Measurements from ENCODE around the gene TMPRSS11A. TPM values are rescaled to one million over a fixed set of nuclear protein-coding genes. Genes with fewer than 3 reads are reported as not detected.

Gene TMPRSS11A, protein sequence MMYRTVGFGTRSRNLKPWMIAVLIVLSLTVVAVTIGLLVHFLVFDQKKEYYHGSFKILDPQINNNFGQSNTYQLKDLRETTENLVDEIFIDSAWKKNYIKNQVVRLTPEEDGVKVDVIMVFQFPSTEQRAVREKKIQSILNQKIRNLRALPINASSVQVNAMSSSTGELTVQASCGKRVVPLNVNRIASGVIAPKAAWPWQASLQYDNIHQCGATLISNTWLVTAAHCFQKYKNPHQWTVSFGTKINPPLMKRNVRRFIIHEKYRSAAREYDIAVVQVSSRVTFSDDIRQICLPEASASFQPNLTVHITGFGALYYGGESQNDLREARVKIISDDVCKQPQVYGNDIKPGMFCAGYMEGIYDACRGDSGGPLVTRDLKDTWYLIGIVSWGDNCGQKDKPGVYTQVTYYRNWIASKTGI
- total RNA-seq = not detected

DNA sequence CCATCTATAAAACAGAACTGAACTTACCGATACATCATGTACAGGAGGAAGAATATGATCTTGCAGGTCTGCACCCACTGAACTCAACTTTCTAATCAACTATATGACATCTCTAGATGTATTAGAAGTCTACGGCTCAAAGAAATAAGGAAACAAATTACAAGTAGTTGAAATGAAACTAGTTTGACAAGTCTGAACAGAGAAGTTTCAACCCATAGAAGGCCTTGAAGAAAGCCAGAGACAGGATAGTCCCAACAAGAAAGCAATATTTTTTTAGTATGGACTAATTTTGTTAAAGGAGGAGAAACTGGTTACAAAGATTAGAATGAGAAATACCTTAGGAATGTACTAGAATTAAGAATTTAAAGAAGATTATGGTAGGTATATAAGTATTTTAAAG is at the start of gene TMPRSS11A:
Gene TMPRSS11A, minus strand, starts transcription at position 138 of the 400 bp plus-strand sequence. Its CDS starts 100 bp downstream, at position 38.
- Mint-ChIP-seq H3K36me3 (ENCODE audit: insufficient read depth) (no peaks in the 10 kb centered on the region), H3K9me3 (no peaks in the 10 kb centered on the region), H3K27me3 (ENCODE audit: low read depth) (peaks cover 4% of the 10 kb centered on the region), H3K4me3 (no peak within 1 kb of the TSS), H3K4me1 (ENCODE audit: low read depth) (no peaks in the 10 kb centered on the region)
- DNase-seq (no peak), ATAC-seq (no peak)

DNA sequence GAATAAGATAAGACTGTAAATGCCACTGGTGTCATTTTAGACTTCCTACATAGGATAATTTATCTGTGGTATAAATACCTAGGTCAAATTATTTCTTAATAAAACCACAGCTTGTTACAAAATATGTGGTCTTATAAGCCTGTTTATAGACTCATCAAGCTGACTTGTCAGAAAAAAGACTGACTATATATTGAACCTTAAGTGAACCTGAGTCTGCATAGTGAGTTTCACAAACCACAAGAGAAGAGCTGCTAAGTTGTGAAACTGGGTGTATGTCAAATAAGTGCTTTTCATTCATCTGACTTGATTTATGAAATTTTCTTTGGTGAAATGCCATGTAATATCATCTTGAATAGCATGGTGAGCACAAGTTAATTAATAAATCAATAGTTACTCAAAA is 48.4 kb upstream of the TMPRSS11A start:
- Mint-ChIP-seq H3K4me1 (ENCODE audit: low read depth) (no peaks in the 10 kb centered on the region), H3K9me3 (no peaks in the 10 kb centered on the region), H3K27me3 (ENCODE audit: low read depth) (peaks cover 4% of the 10 kb centered on the region), H3K36me3 (ENCODE audit: insufficient read depth) (no peaks in the 10 kb centered on the region), H3K4me3 (no peak overlapping the region)
- DNase-seq (no peak), ATAC-seq (no peak)

- no peak overlapping the region for H3K4me3 Mint-ChIP-seq
- ATAC-seq (no peak), DNase-seq (no peak)
- peaks cover 4% of the 10 kb centered on the region for H3K9me3 Mint-ChIP-seq
- no peaks in the 10 kb centered on the region for H3K36me3 Mint-ChIP-seq (ENCODE audit: insufficient read depth)
- peaks cover 3% of the 10 kb centered on the region for H3K27me3 Mint-ChIP-seq (ENCODE audit: low read depth)
- H3K4me1 Mint-ChIP-seq (ENCODE audit: low read depth) = no peaks in the 10 kb centered on the region
These were observed 39.6 kb upstream of the TMPRSS11A start for GRCh38 chr4:68002906-68003305.

GRCh38 chr4:67996127-67996526 is 32.8 kb upstream of the TMPRSS11A start:
- DNase-seq = no peak
- H3K27me3 Mint-ChIP-seq (ENCODE audit: low read depth) = peaks cover 5% of the 10 kb centered on the region
- no peak overlapping the region for H3K4me3 Mint-ChIP-seq
- no peaks in the 10 kb centered on the region for H3K36me3 Mint-ChIP-seq (ENCODE audit: insufficient read depth)
- H3K4me1 Mint-ChIP-seq (ENCODE audit: low read depth) = peaks cover under 1% of the 10 kb centered on the region
- no peak for ATAC-seq
- H3K9me3 Mint-ChIP-seq = no peaks in the 10 kb centered on the region

- no peaks in the 10 kb centered on the region for H3K9me3 Mint-ChIP-seq
- H3K4me3 Mint-ChIP-seq = no peak overlapping the region
- no peaks in the 10 kb centered on the region for H3K27me3 Mint-ChIP-seq (ENCODE audit: low read depth)
- DNase-seq (no peak), ATAC-seq (no peak)
- H3K4me1 Mint-ChIP-seq (ENCODE audit: low read depth) = peaks cover 2% of the 10 kb centered on the region
- no peaks in the 10 kb centered on the region for H3K36me3 Mint-ChIP-seq (ENCODE audit: insufficient read depth)
These were observed 25.7 kb upstream of the TMPRSS11A start for GRCh38 chr4:67988991-67989390.

DNA sequence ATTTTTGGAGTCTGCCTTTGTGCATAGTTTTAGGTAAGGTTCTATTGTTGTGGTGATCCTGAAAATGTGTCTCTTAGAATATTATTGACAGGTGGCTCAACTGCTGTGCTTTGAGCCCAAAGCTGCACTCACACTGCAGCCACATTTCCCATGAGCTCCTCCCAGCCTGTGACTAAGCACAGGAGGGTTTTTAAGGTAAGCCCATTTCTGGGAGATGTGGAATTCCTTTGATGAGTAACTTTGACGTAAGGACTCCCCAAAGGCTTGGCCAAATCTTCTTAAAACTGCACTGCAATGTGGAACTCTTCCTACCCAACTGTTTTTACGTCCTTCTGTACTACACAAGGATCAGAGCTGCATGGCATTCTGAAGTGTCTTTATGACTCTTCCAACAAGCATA is 20.0 kb upstream of the TMPRSS11A start:
- Mint-ChIP-seq H3K9me3 (no peaks in the 10 kb centered on the region), H3K36me3 (ENCODE audit: insufficient read depth) (no peaks in the 10 kb centered on the region), H3K4me3 (no peak overlapping the region), H3K4me1 (ENCODE audit: low read depth) (no peaks in the 10 kb centered on the region), H3K27me3 (ENCODE audit: low read depth) (peaks cover 2% of the 10 kb centered on the region)
- ATAC-seq = no peak
- DNase-seq = no peak

- no peak for ATAC-seq
- Mint-ChIP-seq H3K4me1 (ENCODE audit: low read depth) (no peaks in the 10 kb centered on the region), H3K4me3 (no peak overlapping the region), H3K36me3 (ENCODE audit: insufficient read depth) (no peaks in the 10 kb centered on the region), H3K27me3 (ENCODE audit: low read depth) (peaks cover 4% of the 10 kb centered on the region), H3K9me3 (no peaks in the 10 kb centered on the region)
- DNase-seq = no peak
These were observed 17.2 kb upstream of the TMPRSS11A start for GRCh38 chr4:67980512-67980911.

DNA sequence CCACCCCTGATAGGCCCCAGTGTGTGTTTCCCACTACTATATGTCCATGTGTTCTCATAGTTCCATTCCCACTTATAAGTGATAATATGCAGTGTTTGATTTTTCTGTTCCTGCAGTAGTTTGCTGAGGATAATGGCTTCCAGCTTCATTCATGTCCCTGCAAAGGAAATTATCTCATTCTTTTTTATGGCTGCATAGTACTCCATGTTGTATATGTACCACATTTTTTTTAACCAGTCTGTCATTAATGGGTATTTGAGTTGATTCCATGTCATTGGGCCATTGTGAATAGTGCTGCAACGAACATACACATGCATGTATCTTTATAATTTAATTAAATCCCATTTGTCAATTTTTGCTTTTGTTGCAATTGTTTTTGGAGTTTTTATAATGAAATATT is 10.3 kb upstream of the TMPRSS11A start:
- Mint-ChIP-seq H3K4me3 (no peak overlapping the region), H3K27me3 (ENCODE audit: low read depth) (peaks cover 2% of the 10 kb centered on the region), H3K9me3 (peaks cover 12% of the 10 kb centered on the region), H3K36me3 (ENCODE audit: insufficient read depth) (no peaks in the 10 kb centered on the region), H3K4me1 (ENCODE audit: low read depth) (no peaks in the 10 kb centered on the region)
- DNase-seq = no peak
- ATAC-seq = no peak

DNA sequence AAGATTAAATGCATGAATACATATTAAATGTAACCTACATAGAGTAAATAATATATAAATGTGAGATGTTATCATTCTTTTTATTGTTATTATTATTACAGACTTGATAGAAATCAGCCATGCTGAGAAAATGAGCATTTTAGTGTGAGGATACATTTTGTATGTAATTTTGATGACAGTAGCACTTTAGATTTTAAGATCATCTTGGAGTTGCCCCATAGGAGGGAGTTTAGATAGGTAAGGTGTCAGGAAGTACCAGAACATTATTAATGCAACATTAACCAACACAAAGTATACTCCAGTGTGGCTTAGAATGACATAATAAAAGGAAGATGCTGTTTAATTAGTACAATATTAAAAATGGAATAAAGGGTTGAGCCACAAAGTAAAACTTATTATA is 8.4 kb downstream of the TMPRSS11A start:
- Mint-ChIP-seq H3K9me3 (peaks cover 6% of the 10 kb centered on the region), H3K4me3 (no peak overlapping the region), H3K27me3 (ENCODE audit: low read depth) (peaks cover 11% of the 10 kb centered on the region), H3K4me1 (ENCODE audit: low read depth) (no peaks in the 10 kb centered on the region), H3K36me3 (ENCODE audit: insufficient read depth) (no peaks in the 10 kb centered on the region)
- DNase-seq = no peak
- no peak for ATAC-seq

- ATAC-seq = no peak
- Mint-ChIP-seq H3K9me3 (peaks cover 9% of the 10 kb centered on the region), H3K36me3 (ENCODE audit: insufficient read depth) (no peaks in the 10 kb centered on the region), H3K27me3 (ENCODE audit: low read depth) (peaks cover 2% of the 10 kb centered on the region), H3K4me1 (ENCODE audit: low read depth) (no peaks in the 10 kb centered on the region), H3K4me3 (no peak overlapping the region)
- DNase-seq = no peak
These were observed 22.2 kb downstream of the TMPRSS11A start for GRCh38 chr4:67941074-67941473.

GRCh38 chr4:67940506-67940905 is 22.8 kb downstream of the TMPRSS11A start:
- Mint-ChIP-seq H3K4me1 (ENCODE audit: low read depth) (no peaks in the 10 kb centered on the region), H3K4me3 (no peak overlapping the region), H3K27me3 (ENCODE audit: low read depth) (peaks cover 2% of the 10 kb centered on the region), H3K9me3 (peaks cover 9% of the 10 kb centered on the region), H3K36me3 (ENCODE audit: insufficient read depth) (no peaks in the 10 kb centered on the region)
- DNase-seq (no peak), ATAC-seq (no peak)

DNA sequence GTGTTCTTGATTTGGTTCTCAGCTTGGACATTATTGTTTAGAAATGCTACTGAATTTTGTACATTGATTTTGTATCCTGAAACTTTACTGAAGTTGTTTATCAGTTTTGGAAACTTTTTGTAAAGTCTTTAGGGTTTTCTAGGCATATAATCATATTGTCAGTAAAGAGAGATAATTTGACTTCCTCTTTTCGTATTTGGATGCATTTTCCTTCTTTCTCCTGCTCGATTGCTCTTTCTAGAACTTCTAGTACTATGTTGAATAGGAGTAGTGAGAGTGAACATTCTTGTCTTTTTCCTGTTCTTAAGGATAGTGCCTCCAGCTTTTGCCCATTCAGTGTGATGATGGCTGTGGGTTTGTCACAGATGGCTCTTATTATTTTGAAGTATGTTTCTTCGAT is 24.1 kb downstream of the TMPRSS11A start:
- no peaks in the 10 kb centered on the region for H3K36me3 Mint-ChIP-seq (ENCODE audit: insufficient read depth)
- H3K27me3 Mint-ChIP-seq (ENCODE audit: low read depth) = peaks cover 2% of the 10 kb centered on the region
- H3K9me3 Mint-ChIP-seq = peaks cover 9% of the 10 kb centered on the region
- ATAC-seq = no peak
- no peaks in the 10 kb centered on the region for H3K4me1 Mint-ChIP-seq (ENCODE audit: low read depth)
- H3K4me3 Mint-ChIP-seq = no peak overlapping the region
- no peak for DNase-seq

GRCh38 chr4:67935888-67936287 is 27.4 kb downstream of the TMPRSS11A start:
- Mint-ChIP-seq H3K27me3 (ENCODE audit: low read depth) (peaks cover 4% of the 10 kb centered on the region), H3K36me3 (ENCODE audit: insufficient read depth) (no peaks in the 10 kb centered on the region), H3K4me3 (no peak overlapping the region), H3K4me1 (ENCODE audit: low read depth) (no peaks in the 10 kb centered on the region), H3K9me3 (peaks cover 9% of the 10 kb centered on the region)
- ATAC-seq (no peak), DNase-seq (no peak)

GRCh38 chr4:67934628-67935027 is 28.7 kb downstream of the TMPRSS11A start:
- Mint-ChIP-seq H3K27me3 (ENCODE audit: low read depth) (peaks cover 2% of the 10 kb centered on the region), H3K4me1 (ENCODE audit: low read depth) (no peaks in the 10 kb centered on the region), H3K4me3 (no peak overlapping the region), H3K36me3 (ENCODE audit: insufficient read depth) (no peaks in the 10 kb centered on the region), H3K9me3 (peaks cover 9% of the 10 kb centered on the region)
- ATAC-seq = no peak
- no peak for DNase-seq

GRCh38 chr4:67933755-67934154 is 29.5 kb downstream of the TMPRSS11A start:
- Mint-ChIP-seq H3K4me1 (ENCODE audit: low read depth) (no peaks in the 10 kb centered on the region), H3K4me3 (no peak overlapping the region), H3K27me3 (ENCODE audit: low read depth) (peaks cover 2% of the 10 kb centered on the region), H3K9me3 (peaks cover 7% of the 10 kb centered on the region), H3K36me3 (ENCODE audit: insufficient read depth) (no peaks in the 10 kb centered on the region)
- DNase-seq (no peak), ATAC-seq (no peak)
